Fibroblast of mammary gland (primary cell): ENCODE results near the gene SCAPER.

Experiments
- DNase-seq: peaks from one replicate; pipeline ENCODE4 v3.0.0-alpha.2; 2010; ENCODE audit warnings: low read depth
- H3K4me3 ChIP-seq: 2 replicates; pipeline ENCODE4 v1.5.1; 2011; ENCODE audit warnings: low read depth, mild to moderate bottlenecking, low read length, moderate library complexity; ENCODE audit not compliant: control insufficient read depth
- CTCF ChIP-seq: conservative IDR thresholded peaks from 2 replicates; pipeline ENCODE4 v1.5.1; 2011; ENCODE audit warnings: low read depth, low read length, inconsistent platforms; ENCODE audit not compliant: control insufficient read depth, insufficient read depth

Gene SCAPER

DNA sequence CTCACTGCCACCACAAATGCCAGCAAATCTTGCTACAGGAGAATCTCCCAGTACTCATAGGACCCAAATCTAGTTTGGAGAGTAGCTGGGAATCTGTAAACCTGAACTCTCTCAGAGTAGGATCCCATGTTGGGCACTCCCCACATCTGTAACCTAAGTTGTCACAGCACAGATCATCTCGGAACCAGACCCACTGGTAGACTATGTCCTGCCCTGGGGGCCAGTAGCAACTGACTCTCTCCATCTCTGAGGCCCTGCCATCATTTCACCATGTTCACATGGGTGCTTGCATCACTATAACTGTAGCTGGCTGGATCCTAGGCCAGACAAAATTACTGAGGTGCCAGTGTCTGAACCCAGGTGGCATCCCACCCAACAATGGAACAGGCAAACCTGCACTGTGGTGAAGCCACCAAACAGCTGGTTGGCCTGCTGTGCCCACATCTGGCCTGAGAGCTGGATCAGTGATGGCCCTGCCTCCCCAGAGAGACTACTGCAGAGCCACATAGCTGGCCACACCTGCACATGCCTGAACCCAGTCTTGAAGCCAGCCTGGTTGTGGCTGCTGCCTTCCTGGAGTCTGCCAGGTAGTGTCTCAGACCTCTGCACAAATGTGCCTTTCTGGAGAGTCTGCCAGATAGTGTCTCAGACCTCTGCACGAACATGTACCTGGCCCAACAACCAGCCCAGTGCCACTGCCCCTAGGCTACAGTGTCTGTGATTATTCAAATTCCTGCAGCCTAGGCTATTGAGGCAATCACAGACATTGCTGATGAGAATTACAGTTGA lies 486.6 kb downstream of the SCAPER start:
- no peak for DNase-seq
- no peak overlapping the region for H3K4me3 ChIP-seq
- no peak for TF ChIP-seq CTCF

GRCh38 chr15:76401285-76401684 lies 503.9 kb downstream of the SCAPER start:
- H3K4me3 ChIP-seq: no peak overlapping the region
- DNase-seq: peak; percentile 59
- TF ChIP-seq CTCF: no peak

DNA sequence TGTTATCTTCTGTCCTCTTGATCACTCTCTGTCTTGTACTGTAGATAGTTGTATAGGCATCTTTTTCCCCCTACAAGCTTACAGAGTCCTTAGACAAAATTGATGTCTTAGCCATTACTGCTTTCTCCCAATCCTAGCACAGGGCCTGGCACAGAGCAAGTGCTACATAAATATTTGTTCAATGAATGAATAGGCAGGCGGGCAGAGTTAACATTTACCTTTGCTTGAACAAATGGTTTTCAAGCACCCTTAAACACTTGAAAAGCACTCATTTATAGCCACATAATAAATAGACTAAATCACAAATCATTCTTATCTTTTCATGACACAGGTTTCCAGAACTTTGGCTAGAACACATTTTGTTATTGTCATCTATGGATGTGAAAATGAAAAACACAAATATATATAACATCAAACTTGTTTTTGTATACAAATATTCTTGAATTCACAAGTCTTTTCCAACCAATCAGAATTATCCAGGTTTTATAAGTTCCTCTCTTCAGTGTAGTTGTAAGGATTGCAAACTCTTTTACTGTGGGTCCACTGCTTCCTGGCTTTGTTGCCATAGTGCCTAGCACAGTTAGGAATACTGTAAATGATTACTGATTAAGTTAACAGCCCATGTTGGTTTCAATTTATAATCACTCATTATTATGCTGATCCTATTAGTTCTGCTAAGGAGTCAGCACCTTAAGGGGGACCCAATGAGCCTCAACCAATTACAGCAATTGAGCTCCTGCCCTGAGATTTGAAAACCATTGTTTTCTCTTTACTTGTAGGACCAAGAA lies 506.6 kb downstream of the SCAPER start:
- no peak for TF ChIP-seq CTCF
- H3K4me3 ChIP-seq: no peak overlapping the region
- no peak for DNase-seq

GRCh38 chr15:76393614-76394013 lies 511.5 kb downstream of the SCAPER start:
- no peak for TF ChIP-seq CTCF
- DNase-seq: peak; percentile 3
- H3K4me3 ChIP-seq: no peak overlapping the region

DNA sequence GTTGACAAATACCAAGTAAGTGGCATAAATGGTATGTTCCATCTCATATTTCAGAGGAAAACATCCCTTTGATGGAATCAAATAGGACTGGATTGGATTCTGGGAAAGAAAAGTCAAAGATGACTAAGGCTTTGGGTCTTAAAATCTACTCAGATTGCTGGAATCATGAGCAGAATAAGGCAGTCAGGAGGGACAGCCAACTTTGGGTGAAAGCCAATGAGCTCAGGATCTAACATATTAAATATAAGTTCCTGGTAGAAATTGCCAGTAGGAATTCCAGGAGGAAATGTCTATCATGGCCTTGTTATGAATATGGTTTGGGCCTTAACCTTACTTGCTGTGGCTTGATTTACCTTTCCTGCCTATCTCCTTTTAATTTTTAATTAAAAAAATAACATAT lies 513.3 kb downstream of the SCAPER start:
- no peak for TF ChIP-seq CTCF
- H3K4me3 ChIP-seq: no peak overlapping the region

GRCh38 chr15:76391309-76391708 lies 513.8 kb downstream of the SCAPER start:
- TF ChIP-seq CTCF: no peak
- DNase-seq: no peak
- no peak overlapping the region for H3K4me3 ChIP-seq

More for the DNA sequence above, 513.3 kb downstream of the SCAPER start:
- DNase-seq: peak; percentile 13
